Activated naive CD4-positive, alpha-beta T cell treated with anti-CD3 and anti-CD28 coated beads for 36 hours (primary cell): ENCODE results near the gene HIF3A. TPM values are rescaled to one million over a fixed set of nuclear protein-coding genes. Genes with fewer than 3 reads are reported as not detected.

ENCODE experiments used
- CTCF ChIA-PET: fragments of 350-600 bp; sonication (Branson Sonifier 250); formaldehyde crosslinking; loops from one replicate; lab custom pipeline; 2021; ENCODE audit warnings: antibody characterized with exemption; lab: Charles Lee
- DNase-seq: peaks from one replicate; pipeline ENCODE4 v3.0.0-alpha.2; 2020
- H3K27ac Mint-ChIP-seq: one replicate; pipeline ENCODE4 v1.8.0; 2021; ENCODE audit warnings: mild to moderate bottlenecking, mixed read lengths
- H3K27me3 Mint-ChIP-seq: one replicate; pipeline ENCODE4 v1.8.0; 2021; ENCODE audit warnings: low read depth, mixed read lengths
- H3K36me3 Mint-ChIP-seq: one replicate; pipeline ENCODE4 v1.8.0; 2021; ENCODE audit warnings: low read depth, mixed read lengths
- H3K4me1 Mint-ChIP-seq: one replicate; pipeline ENCODE4 v1.8.0; 2021; ENCODE audit warnings: low read depth, mixed read lengths
- H3K4me3 Mint-ChIP-seq: one replicate; pipeline ENCODE4 v1.8.0; 2021; ENCODE audit warnings: mild to moderate bottlenecking, moderate library complexity, mixed read lengths
- H3K9me3 Mint-ChIP-seq: one replicate; pipeline ENCODE4 v1.8.0; 2021; ENCODE audit warnings: mixed read lengths
- intact Hi-C: fragments of 100-400 bp; cut with micrococcal nuclease; formaldehyde crosslinking; loops from one replicate; pipeline ENCODE4 v1.15.1; 2023
- total RNA-seq, 2 experiments: library from RNA; stranded (reverse); gene quantifications; one replicate each; pipeline ENCODE4 v1.2.3, GENCODE V29; 2021

Gene HIF3A
- total RNA-seq, 2 experiments from 2014 or later, result not detected

- no peaks in the 10 kb centered on the region for H3K9me3 Mint-ChIP-seq
- intact Hi-C loops, result no loop called here
- CTCF ChIA-PET, result interaction anchor here (0.6 to 1.1 kb wide), 3 partner anchors 9 to 329 kb away, joined by 3 to 4 read pairs (median 3); no protein-coding TSS in a partner anchor
- peak overlapping the region; percentile 41 for H3K27ac Mint-ChIP-seq
- H3K36me3 Mint-ChIP-seq, result peaks cover 36% of the 10 kb centered on the region
- no peak overlapping the region for H3K4me3 Mint-ChIP-seq
- peaks cover 44% of the 10 kb centered on the region for H3K4me1 Mint-ChIP-seq
- DNase-seq, result peak; percentile 20
- H3K27me3 Mint-ChIP-seq, result no peaks in the 10 kb centered on the region
Observed at GRCh38 chr19:46355234-46356148, 58.6 kb downstream of the HIF3A start.

- H3K4me1 Mint-ChIP-seq, result peaks cover 43% of the 10 kb centered on the region
- H3K27me3 Mint-ChIP-seq, result no peaks in the 10 kb centered on the region
- CTCF ChIA-PET, result interaction anchor here (0.6 to 1.1 kb wide), 2 partner anchors 38 to 330 kb away, joined by 3 read pairs; no protein-coding TSS in a partner anchor
- DNase-seq, result no peak
- no peak overlapping the region for H3K27ac Mint-ChIP-seq
- H3K36me3 Mint-ChIP-seq, result peaks cover 36% of the 10 kb centered on the region
- intact Hi-C loops, result no loop called here
- no peaks in the 10 kb centered on the region for H3K9me3 Mint-ChIP-seq
- no peak overlapping the region for H3K4me3 Mint-ChIP-seq
Observed at GRCh38 chr19:46356149-46357055, 59.6 kb downstream of the HIF3A start.

DNA sequence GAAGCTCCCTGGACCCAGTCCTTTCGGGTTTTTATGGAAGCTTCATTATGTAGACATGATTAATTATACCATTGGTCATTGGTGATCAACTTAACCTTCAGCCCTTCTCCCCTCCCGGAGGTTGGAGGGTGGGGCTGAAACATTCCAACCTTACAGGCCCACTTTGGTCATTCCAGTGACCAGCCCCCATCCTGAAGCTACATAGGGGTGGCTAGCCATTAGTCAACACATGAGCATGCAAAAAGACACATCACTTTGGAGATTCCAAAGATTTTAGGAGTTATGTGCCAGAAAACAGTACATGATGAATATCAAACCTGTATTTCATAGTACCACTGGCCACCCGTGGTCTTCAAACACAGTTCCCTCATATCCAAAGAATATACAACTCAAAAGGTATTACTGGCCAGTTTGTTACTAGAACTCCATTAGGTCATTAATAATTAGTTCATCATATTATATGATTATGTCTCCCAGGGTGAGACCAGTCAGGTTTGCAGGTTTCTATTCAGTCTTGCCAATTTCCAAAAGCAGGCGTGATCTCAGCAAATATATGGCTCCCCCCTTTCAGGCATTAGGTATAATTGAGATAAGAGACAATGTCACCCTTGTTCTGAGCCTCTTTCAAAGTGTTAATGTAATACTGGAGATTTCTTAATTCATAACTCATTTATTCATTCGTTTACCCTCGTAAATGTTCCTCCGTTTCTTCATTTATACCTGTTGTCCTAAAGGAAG, 61.2 kb downstream of the HIF3A start:
- intact Hi-C loops, result no loop called here
- Mint-ChIP-seq H3K9me3 (no peaks in the 10 kb centered on the region), H3K27ac (no peak overlapping the region), H3K4me3 (no peak overlapping the region), H3K36me3 (peaks cover 35% of the 10 kb centered on the region), H3K4me1 (peaks cover 41% of the 10 kb centered on the region), H3K27me3 (no peaks in the 10 kb centered on the region)
- DNase-seq, result no peak
- CTCF ChIA-PET, result no interaction called here

DNA sequence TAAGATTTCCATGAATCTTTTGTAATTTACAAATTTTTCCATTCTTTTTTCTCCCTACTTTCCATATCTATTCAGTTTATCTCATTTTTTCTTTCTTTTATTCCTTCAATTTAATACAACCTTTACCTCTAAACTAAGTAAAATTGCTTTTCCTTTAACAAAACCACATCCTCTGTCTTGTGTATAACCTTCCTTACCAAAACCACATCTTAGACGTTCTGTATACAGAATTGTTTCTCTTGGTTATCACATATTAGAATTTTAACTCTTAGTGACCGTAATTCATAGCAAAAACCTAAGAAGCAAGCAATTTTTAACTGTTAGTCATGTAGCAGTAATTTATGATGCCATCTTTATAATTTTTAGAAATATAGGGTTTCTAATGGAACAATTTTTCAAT, 65.1 kb downstream of the HIF3A start:
- H3K36me3 Mint-ChIP-seq, result peaks cover 25% of the 10 kb centered on the region
- H3K4me3 Mint-ChIP-seq, result no peak overlapping the region
- intact Hi-C loops, result no loop called here
- peaks cover 34% of the 10 kb centered on the region for H3K4me1 Mint-ChIP-seq
- CTCF ChIA-PET, result interaction anchor here (0.6 kb wide), 1 partner anchor 15 kb away, joined by 3 read pairs; no protein-coding TSS in a partner anchor
- no peaks in the 10 kb centered on the region for H3K9me3 Mint-ChIP-seq
- H3K27ac Mint-ChIP-seq, result no peak overlapping the region
- DNase-seq, result no peak
- H3K27me3 Mint-ChIP-seq, result no peaks in the 10 kb centered on the region

- no peak for DNase-seq
- intact Hi-C loops, result no loop called here
- H3K4me3 Mint-ChIP-seq, result no peak overlapping the region
- H3K36me3 Mint-ChIP-seq, result peaks cover 21% of the 10 kb centered on the region
- peaks cover 26% of the 10 kb centered on the region for H3K4me1 Mint-ChIP-seq
- H3K27ac Mint-ChIP-seq, result no peak overlapping the region
- CTCF ChIA-PET, result interaction anchor here (0.6 to 0.9 kb wide), 2 partner anchors 17 to 476 kb away, joined by 3 read pairs; partner anchors contain the start of gene PPP5C
- H3K9me3 Mint-ChIP-seq, result no peaks in the 10 kb centered on the region
- H3K27me3 Mint-ChIP-seq, result no peaks in the 10 kb centered on the region
Observed at GRCh38 chr19:46364359-46364758, 67.5 kb downstream of the HIF3A start.

GRCh38 chr19:46365561-46365960, 68.7 kb downstream of the HIF3A start:
- DNase-seq, result no peak
- Mint-ChIP-seq H3K4me3 (no peak overlapping the region), H3K4me1 (peaks cover 25% of the 10 kb centered on the region), H3K27me3 (no peaks in the 10 kb centered on the region), H3K36me3 (peaks cover 18% of the 10 kb centered on the region), H3K9me3 (no peaks in the 10 kb centered on the region), H3K27ac (no peak overlapping the region)
- CTCF ChIA-PET, result no interaction called here
- intact Hi-C loops, result no loop called here

DNA sequence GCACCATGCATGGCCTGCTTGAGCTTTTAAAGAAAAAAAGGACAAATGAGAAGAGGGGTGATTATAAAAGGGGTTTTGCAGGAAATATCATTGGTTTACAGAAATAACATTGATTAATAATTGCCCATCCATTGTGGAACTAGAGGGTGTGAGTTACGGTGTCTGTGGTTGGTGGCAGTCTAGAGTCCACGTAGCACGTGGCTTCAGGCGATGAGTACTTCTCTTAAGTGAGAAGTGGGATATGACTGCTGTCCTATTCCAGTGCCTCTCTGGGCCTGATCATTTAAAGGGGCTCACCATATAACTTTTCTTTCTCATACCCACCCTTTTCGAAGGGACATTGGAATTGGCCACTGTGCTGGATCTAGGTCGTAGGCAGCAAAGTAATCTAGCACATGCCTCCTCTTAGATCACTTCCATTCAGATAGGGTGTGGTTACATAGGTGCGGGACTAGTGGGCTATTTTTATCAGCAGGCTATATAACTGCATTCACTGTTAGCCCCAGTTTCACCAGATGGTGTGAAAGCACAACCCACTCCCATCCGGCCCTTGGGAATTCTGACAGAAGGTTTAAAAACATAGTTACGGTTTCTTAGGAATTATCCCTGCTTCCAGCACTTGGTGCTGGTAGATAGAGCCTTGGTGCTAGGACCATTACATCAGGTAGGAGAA, 69.9 kb downstream of the HIF3A start:
- Mint-ChIP-seq H3K36me3 (peaks cover 15% of the 10 kb centered on the region), H3K27me3 (no peaks in the 10 kb centered on the region), H3K27ac (no peak overlapping the region), H3K4me3 (no peak overlapping the region), H3K4me1 (peaks cover 27% of the 10 kb centered on the region), H3K9me3 (no peaks in the 10 kb centered on the region)
- CTCF ChIA-PET, result no interaction called here
- no peak for DNase-seq
- intact Hi-C loops, result no loop called here

- CTCF ChIA-PET, result no interaction called here
- H3K4me3 Mint-ChIP-seq, result no peak overlapping the region
- H3K27ac Mint-ChIP-seq, result no peak overlapping the region
- H3K4me1 Mint-ChIP-seq, result peaks cover 30% of the 10 kb centered on the region
- no peak for DNase-seq
- no peaks in the 10 kb centered on the region for H3K27me3 Mint-ChIP-seq
- H3K9me3 Mint-ChIP-seq, result no peaks in the 10 kb centered on the region
- H3K36me3 Mint-ChIP-seq, result peaks cover 13% of the 10 kb centered on the region
- intact Hi-C loops, result no loop called here
Observed at GRCh38 chr19:46367426-46367825, 70.6 kb downstream of the HIF3A start.

GRCh38 chr19:46368116-46368515, 71.3 kb downstream of the HIF3A start:
- Mint-ChIP-seq H3K4me1 (peaks cover 30% of the 10 kb centered on the region), H3K9me3 (no peaks in the 10 kb centered on the region), H3K36me3 (peaks cover 13% of the 10 kb centered on the region), H3K4me3 (no peak overlapping the region), H3K27me3 (no peaks in the 10 kb centered on the region), H3K27ac (no peak overlapping the region)
- intact Hi-C loops, result no loop called here
- no peak for DNase-seq
- CTCF ChIA-PET, result interaction anchor here (0.6 to 1.2 kb wide), 2 partner anchors 28 to 118 kb away, joined by 3 to 4 read pairs; no protein-coding TSS in a partner anchor

GRCh38 chr19:46369817-46370216, 73.0 kb downstream of the HIF3A start:
- intact Hi-C loops, result loop anchor here (2.0 kb wide), 1 partner anchor 23 kb away; the partner anchor contains the start of gene PPP5C

GRCh38 chr19:46371371-46371901, 74.6 kb downstream of the HIF3A start:
- CTCF ChIA-PET, result interaction anchor here (0.6 kb wide), 2 partner anchors 66 to 232 kb away, joined by 3 read pairs; no protein-coding TSS in a partner anchor
- Mint-ChIP-seq H3K36me3 (peaks cover 11% of the 10 kb centered on the region), H3K4me3 (no peak overlapping the region), H3K27me3 (no peaks in the 10 kb centered on the region), H3K27ac (no peak overlapping the region), H3K9me3 (no peaks in the 10 kb centered on the region), H3K4me1 (peaks cover 20% of the 10 kb centered on the region)
- intact Hi-C loops, result loop anchor here (2.0 kb wide), 1 partner anchor 25 kb away; the partner anchor contains the start of gene PPP5C
- DNase-seq, result peak; percentile 34

More at GRCh38 chr19:46369817-46370216, 73.0 kb downstream of the HIF3A start:
- DNase-seq, result peak; percentile 38
- peaks cover 4% of the 10 kb centered on the region for H3K36me3 Mint-ChIP-seq
- H3K9me3 Mint-ChIP-seq, result no peaks in the 10 kb centered on the region
- no peaks in the 10 kb centered on the region for H3K27me3 Mint-ChIP-seq
- no peak overlapping the region for H3K4me3 Mint-ChIP-seq
- no peak overlapping the region for H3K27ac Mint-ChIP-seq
- CTCF ChIA-PET, result interaction anchor here (0.6 to 0.8 kb wide), 4 partner anchors 15 to 727 kb away, joined by 3 to 4 read pairs (median 3); no protein-coding TSS in a partner anchor
- peaks cover 25% of the 10 kb centered on the region for H3K4me1 Mint-ChIP-seq
